ENCODE data around the gene TMEM263.
"Not testable (repeated sequence)": the region's sequence is repeated elsewhere in the genome, so short reads cannot be mapped to it uniquely, and the experiment has no call there.

TMEM263 gene

GRCh38 chr12:106955377-106956047 is at the start of gene TMEM263:
TMEM263 (plus strand) TSS chr12:106955907; CDS start chr12:106967117, 11,210 bp downstream.
- DNase-seq (ENCODE audit: low read depth): peak; percentile 81

GRCh38 chr12:106906715-106907114 is 49.0 kb upstream of the TMEM263 start:
- no peak for DNase-seq (ENCODE audit: low read depth)

GRCh38 chr12:106907411-106907810 is 48.3 kb upstream of the TMEM263 start:
- no peak for DNase-seq (ENCODE audit: low read depth)

- DNase-seq (ENCODE audit: low read depth): no peak
Observed at GRCh38 chr12:106907846-106908245, 47.9 kb upstream of the TMEM263 start.

GRCh38 chr12:106908561-106908960 is 47.1 kb upstream of the TMEM263 start:
- DNase-seq (ENCODE audit: low read depth): no peak

- no peak for DNase-seq (ENCODE audit: low read depth)
Observed at GRCh38 chr12:106910202-106910601, 45.5 kb upstream of the TMEM263 start.

GRCh38 chr12:106911581-106911980 is 44.1 kb upstream of the TMEM263 start:
- no peak for DNase-seq (ENCODE audit: low read depth)

GRCh38 chr12:106913456-106913855 is 42.3 kb upstream of the TMEM263 start:
- no peak for DNase-seq (ENCODE audit: low read depth)

- DNase-seq (ENCODE audit: low read depth): no peak
Observed at GRCh38 chr12:106914796-106915634, 40.7 kb upstream of the TMEM263 start.

GRCh38 chr12:106915635-106916026 is 40.1 kb upstream of the TMEM263 start:
- DNase-seq (ENCODE audit: low read depth): no peak

GRCh38 chr12:106917503-106917902 is 38.2 kb upstream of the TMEM263 start:
- DNase-seq (ENCODE audit: low read depth): no peak

GRCh38 chr12:106918746-106919145 is 37.0 kb upstream of the TMEM263 start:
- DNase-seq (ENCODE audit: low read depth): no peak

- DNase-seq (ENCODE audit: low read depth): no peak
Observed at GRCh38 chr12:106919910-106920544, 35.7 kb upstream of the TMEM263 start.

- not testable (repeated sequence) for DNase-seq (ENCODE audit: low read depth)
Observed at GRCh38 chr12:106921976-106922375, 33.7 kb upstream of the TMEM263 start.

GRCh38 chr12:106923594-106923993 is 32.1 kb upstream of the TMEM263 start:
- DNase-seq (ENCODE audit: low read depth): not testable (repeated sequence)

GRCh38 chr12:106924268-106924861 is 31.3 kb upstream of the TMEM263 start:
- DNase-seq (ENCODE audit: low read depth): no peak

GRCh38 chr12:106926657-106927056 is 29.1 kb upstream of the TMEM263 start:
- no peak for DNase-seq (ENCODE audit: low read depth)

GRCh38 chr12:106934277-106934676 is 21.4 kb upstream of the TMEM263 start:
- no peak for DNase-seq (ENCODE audit: low read depth)

GRCh38 chr12:106941481-106942156 is 14.1 kb upstream of the TMEM263 start:
- no peak for DNase-seq (ENCODE audit: low read depth)

GRCh38 chr12:106942775-106943174 is 12.9 kb upstream of the TMEM263 start:
- DNase-seq (ENCODE audit: low read depth): no peak

GRCh38 chr12:106945261-106945851 is 10.4 kb upstream of the TMEM263 start:
- DNase-seq (ENCODE audit: low read depth): no peak
